T-cell (primary cell): Measurements from ENCODE around the gene SPP1. TPM values are rescaled to one million over a fixed set of nuclear protein-coding genes. Genes with fewer than 3 reads are reported as not detected.

ENCODE experiments used
- ATAC-seq, 4 experiments: fragments of 200-7000 bp in 3 of 4; fragments of 150-1000 bp in 1 of 4; cut with Tn5 transposase; replicated peaks in 1 of 4; 1 replicate in 3 of 4; 2 replicates in 1 of 4; pipeline ENCODE4 v1.10.0; 2021; ENCODE audit warnings: moderate library complexity in 3 of 4, mild to moderate bottlenecking in 2 of 4, moderate number of reproducible peaks in 1 of 4
- CTCF ChIA-PET, 2 donors: fragments of 300-600 bp; sonication (Branson Sonifier 250); formaldehyde crosslinking; loops; one replicate each; lab custom pipeline; 2022; ENCODE audit warnings: antibody characterized with exemption in 2 of 2; lab: Charles Lee
- POLR2A ChIA-PET, 2 donors: fragments of 300-600 bp; sonication (Branson Sonifier 250); formaldehyde crosslinking; loops; one replicate each; lab custom pipeline; 2022; ENCODE audit warnings: antibody characterized with exemption in 2 of 2; lab: Charles Lee
- DNase-seq, 35 experiments: peaks; one replicate each; pipeline versions ENCODE4 v3.0.0 to v3.0.0-alpha.2; 2013 to 2023
- H3K27ac ChIP-seq: one replicate; pipeline ENCODE4 v1.5.1; 2013; ENCODE audit warnings: low read length
- H3K27me3 ChIP-seq, 2 experiments: replicated peaks in 1 of 2; 1 replicate in 1 of 2; 2 replicates in 1 of 2; pipeline versions ENCODE4 v1.6.1 to v1.7.0; 2013; ENCODE audit warnings: low read length in 1 of 2, mixed read lengths in 1 of 2; ENCODE audit not compliant: control insufficient read depth in 2 of 2, insufficient read depth in 2 of 2; ENCODE audit errors: extremely low read depth in 1 of 2
- H3K36me3 ChIP-seq, 2 donors: 1 replicate in 1 of 2; 2 replicates in 1 of 2; pipeline versions ENCODE4 v1.6.1 to v1.7.0; 2013; ENCODE audit warnings: low read length in 1 of 2; ENCODE audit not compliant: control insufficient read depth in 2 of 2, insufficient read depth in 1 of 2; ENCODE audit errors: extremely low read depth in 1 of 2
- H3K4me1 ChIP-seq, 2 experiments: 1 replicate in 1 of 2; 2 replicates in 1 of 2; pipeline versions ENCODE4 v1.6.1 to v1.7.0; 2013; ENCODE audit warnings: low read length in 2 of 2, mixed read lengths in 1 of 2; ENCODE audit not compliant: insufficient read depth in 2 of 2, control insufficient read depth in 1 of 2; ENCODE audit errors: extremely low read depth in 1 of 2
- H3K4me3 ChIP-seq, 2 donors: 1 replicate in 1 of 2; 2 replicates in 1 of 2; pipeline versions ENCODE4 v1.5.1 to v1.7.0; 2013; ENCODE audit warnings: mild to moderate bottlenecking in 2 of 2, low read length in 1 of 2, moderate library complexity in 1 of 2; ENCODE audit not compliant: control insufficient read depth in 1 of 2; ENCODE audit errors: extremely low read depth in 1 of 2
- H3K9me3 ChIP-seq: 2 replicates; pipeline ENCODE4 v1.7.0; 2013
- H3K27ac Mint-ChIP-seq, 2 donors: one replicate each; pipeline ENCODE4 v1.8.0; 2020 to 2021; ENCODE audit warnings: mild to moderate bottlenecking in 2 of 2, mixed read lengths in 2 of 2
- H3K27me3 Mint-ChIP-seq, 2 donors: one replicate each; pipeline ENCODE4 v1.8.0; 2021 to 2022; ENCODE audit warnings: mixed read lengths in 2 of 2
- H3K36me3 Mint-ChIP-seq: one replicate; pipeline ENCODE4 v1.8.0; 2021; ENCODE audit warnings: mixed read lengths
- H3K4me1 Mint-ChIP-seq, 3 donors: one replicate each; pipeline ENCODE4 v1.8.0; 2020 to 2022; ENCODE audit warnings: mixed read lengths in 3 of 3, mild to moderate bottlenecking in 1 of 3
- H3K4me3 Mint-ChIP-seq, 3 donors: one replicate each; pipeline ENCODE4 v1.8.0; 2020 to 2022; ENCODE audit warnings: mild to moderate bottlenecking in 3 of 3, mixed read lengths in 3 of 3, moderate library complexity in 3 of 3
- H3K9me3 Mint-ChIP-seq, 3 donors: one replicate each; pipeline ENCODE4 v1.8.0; 2020 to 2022; ENCODE audit warnings: mixed read lengths in 3 of 3
- WGBS: methylation state at CpG from one replicate; pipeline ENCODE4 v1.1.5; 2013; ENCODE audit warnings: missing lambda C conversion rate; ENCODE audit not compliant: insufficient coverage; 5-methylcytosine and 5-hydroxymethylcytosine counted together
- total RNA-seq, 35 experiments: library from RNA in 6 of 35; stranded (reverse) in 6 of 35; fragments of 120-200 nt in 1 of 35; gene quantifications; one replicate each; pipeline versions ENCODE4 v1.2.1 to v1.2.4 and lab custom pipeline; 2013 to 2026

Gene SPP1
- total RNA-seq, 5 donors from 2014 or later (not counting 1 experiment from before 2014, with no cell fraction given): 0.69 to 1.1 (median 0.89) TPM; not detected in 2

GRCh38 chr4:88008122-88008742, 32.7 kb downstream of the SPP1 start:
- peak overlapping the region; percentile 51 to 78 for H3K4me3 ChIP-seq
- Mint-ChIP-seq H3K27me3 (peaks cover 0 to 13% of the 10 kb centered on the region in 2 donors), H3K27ac (no peak overlapping the region), H3K4me3 (peak overlapping the region; percentile 86 to 94 (median 94)), H3K36me3 (no peaks in the 10 kb centered on the region), H3K4me1 (peaks cover 34 to 36% (median 36%) of the 10 kb centered on the region in 3 donors), H3K9me3 (no peaks in the 10 kb centered on the region)
- ChIA-PET POLR2A (no interaction called here), CTCF (no interaction called here)
- H3K4me1 ChIP-seq: peaks cover 2 to 10% of the 10 kb centered on the region in 2 experiments
- ATAC-seq (peak; percentile 16 to 23 (median 22)), DNase-seq (peak in 5 of 35 experiments; percentile 5 to 23 (median 10))
- H3K27ac ChIP-seq: no peak overlapping the region
- H3K27me3 ChIP-seq: no peaks in the 10 kb centered on the region
- WGBS: 0% methylated on average over 47 of the region's 51 CpGs
- H3K36me3 ChIP-seq: no peaks in the 10 kb centered on the region
- H3K9me3 ChIP-seq: no peaks in the 10 kb centered on the region

- ATAC-seq (no peak), DNase-seq (no peak)
- ChIA-PET POLR2A (no interaction called here), CTCF (no interaction called here)
- H3K27ac ChIP-seq: no peak overlapping the region
- H3K36me3 ChIP-seq: no peaks in the 10 kb centered on the region
- no peaks in the 10 kb centered on the region for H3K9me3 ChIP-seq
- Mint-ChIP-seq H3K36me3 (no peaks in the 10 kb centered on the region), H3K4me1 (peaks cover 34 to 42% (median 36%) of the 10 kb centered on the region in 3 donors), H3K27ac (no peak overlapping the region), H3K4me3 (peak overlapping the region; percentile 86 to 94 (median 94)), H3K9me3 (no peaks in the 10 kb centered on the region), H3K27me3 (peaks cover 0 to 13% of the 10 kb centered on the region in 2 donors)
- no peaks in the 10 kb centered on the region for H3K27me3 ChIP-seq
- WGBS: 37% methylated on average over 3 of the region's 5 CpGs
- H3K4me3 ChIP-seq: peak overlapping the region; percentile 51 to 78
- peaks cover 2 to 10% of the 10 kb centered on the region in 2 experiments for H3K4me1 ChIP-seq
Measured at GRCh38 chr4:88008743-88009171, 33.2 kb downstream of the SPP1 start.

- no peak overlapping the region for H3K27ac Mint-ChIP-seq
- no peaks in the 10 kb centered on the region for H3K36me3 Mint-ChIP-seq
- H3K9me3 ChIP-seq: no peaks in the 10 kb centered on the region
- H3K4me1 ChIP-seq: peaks cover 2 to 10% of the 10 kb centered on the region in 2 experiments
- ChIA-PET CTCF (interaction anchor here (0.6 to 0.7 kb wide), 3 partner anchors 137 to 964 kb away, joined by 3 to 4 read pairs (median 3); no protein-coding TSS in a partner anchor), POLR2A (no interaction called here)
- H3K4me3 Mint-ChIP-seq: no peak overlapping the region
- ATAC-seq (no peak), DNase-seq (no peak)
- H3K36me3 ChIP-seq: no peaks in the 10 kb centered on the region
- H3K4me1 Mint-ChIP-seq: peaks cover 34 to 46% (median 36%) of the 10 kb centered on the region in 3 donors
- WGBS: no CpG with 5 or more reads among the region's 5 CpGs
- peaks cover 0 to 13% of the 10 kb centered on the region in 2 donors for H3K27me3 Mint-ChIP-seq
- no peak overlapping the region for H3K27ac ChIP-seq
- no peaks in the 10 kb centered on the region for H3K9me3 Mint-ChIP-seq
- H3K27me3 ChIP-seq: no peaks in the 10 kb centered on the region
- H3K4me3 ChIP-seq: no peak overlapping the region
Measured at GRCh38 chr4:88009871-88010270, 34.4 kb downstream of the SPP1 start.

GRCh38 chr4:88010966-88011365, 35.5 kb downstream of the SPP1 start:
- ATAC-seq: no peak
- Histone ChIP-seq H3K4me3 (no peak overlapping the region), H3K36me3 (no peaks in the 10 kb centered on the region), H3K27me3 (no peaks in the 10 kb centered on the region), H3K27ac (no peak overlapping the region), H3K9me3 (no peaks in the 10 kb centered on the region), H3K4me1 (peaks cover 2 to 10% of the 10 kb centered on the region in 2 experiments)
- no peak overlapping the region for H3K4me3 Mint-ChIP-seq
- no peaks in the 10 kb centered on the region for H3K9me3 Mint-ChIP-seq
- no CpG with 5 or more reads among the region's 2 CpGs for WGBS
- H3K27me3 Mint-ChIP-seq: peaks cover 0 to 13% of the 10 kb centered on the region in 2 donors
- peaks cover 34 to 46% (median 36%) of the 10 kb centered on the region in 3 donors for H3K4me1 Mint-ChIP-seq
- no peak for DNase-seq
- POLR2A ChIA-PET: no interaction called here
- H3K36me3 Mint-ChIP-seq: no peaks in the 10 kb centered on the region
- CTCF ChIA-PET: no interaction called here
- H3K27ac Mint-ChIP-seq: no peak overlapping the region

GRCh38 chr4:88012647-88013046, 37.1 kb downstream of the SPP1 start:
- H3K27ac Mint-ChIP-seq: no peak overlapping the region
- Histone ChIP-seq H3K36me3 (no peaks in the 10 kb centered on the region), H3K4me1 (peaks cover 2 to 5% of the 10 kb centered on the region in 2 experiments), H3K9me3 (no peaks in the 10 kb centered on the region), H3K4me3 (no peak overlapping the region), H3K27me3 (no peaks in the 10 kb centered on the region), H3K27ac (no peak overlapping the region)
- H3K4me3 Mint-ChIP-seq: peak overlapping the region in 1 of 3 donors; percentile 16
- no peaks in the 10 kb centered on the region for H3K36me3 Mint-ChIP-seq
- H3K9me3 Mint-ChIP-seq: no peaks in the 10 kb centered on the region
- DNase-seq (no peak), ATAC-seq (no peak)
- ChIA-PET CTCF (interaction anchor here in 1 of 2 donors (1.0 kb wide), 1 partner anchor 160 kb away, joined by 3 read pairs; no protein-coding TSS in a partner anchor), POLR2A (no interaction called here)
- peaks cover 27 to 39% (median 28%) of the 10 kb centered on the region in 3 donors for H3K4me1 Mint-ChIP-seq
- H3K27me3 Mint-ChIP-seq: peaks cover 0 to 5% of the 10 kb centered on the region in 2 donors
- WGBS: no CpG with 5 or more reads among the region's 3 CpGs

GRCh38 chr4:88014386-88014905, 38.9 kb downstream of the SPP1 start:
- ChIA-PET CTCF (no interaction called here), POLR2A (no interaction called here)
- Histone ChIP-seq H3K4me3 (no peak overlapping the region), H3K36me3 (no peaks in the 10 kb centered on the region), H3K9me3 (no peaks in the 10 kb centered on the region), H3K27ac (no peak overlapping the region), H3K4me1 (peaks cover 0 to under 1% of the 10 kb centered on the region in 2 experiments), H3K27me3 (no peaks in the 10 kb centered on the region)
- DNase-seq (no peak), ATAC-seq (no peak)
- WGBS: no CpG with 5 or more reads among the region's 3 CpGs
- H3K4me1 Mint-ChIP-seq: peaks cover 16 to 33% (median 17%) of the 10 kb centered on the region in 3 donors
- no peak overlapping the region for H3K27ac Mint-ChIP-seq
- H3K36me3 Mint-ChIP-seq: no peaks in the 10 kb centered on the region
- no peaks in the 10 kb centered on the region for H3K9me3 Mint-ChIP-seq
- H3K4me3 Mint-ChIP-seq: no peak overlapping the region
- H3K27me3 Mint-ChIP-seq: no peaks in the 10 kb centered on the region
